NCI-H1417 (cell line): ENCODE results near the gene APH1A.
"Not testable (repeated sequence)": the region's sequence is repeated elsewhere in the genome, so short reads cannot be mapped to it uniquely, and the experiment has no call there.

Experiments used
- DNase-seq, 3 experiments: peaks; one replicate each; lab custom pipeline; 2025; lab: John Stamatoyannopoulos, UW

APH1A gene

GRCh38 chr1:150233359-150234308, 35.2 kb downstream of the APH1A start:
- DNase-seq = peak in 1 of 3 experiments; percentile 32

GRCh38 chr1:150232921-150233320, 35.9 kb downstream of the APH1A start:
- not testable (repeated sequence) for DNase-seq

DNA sequence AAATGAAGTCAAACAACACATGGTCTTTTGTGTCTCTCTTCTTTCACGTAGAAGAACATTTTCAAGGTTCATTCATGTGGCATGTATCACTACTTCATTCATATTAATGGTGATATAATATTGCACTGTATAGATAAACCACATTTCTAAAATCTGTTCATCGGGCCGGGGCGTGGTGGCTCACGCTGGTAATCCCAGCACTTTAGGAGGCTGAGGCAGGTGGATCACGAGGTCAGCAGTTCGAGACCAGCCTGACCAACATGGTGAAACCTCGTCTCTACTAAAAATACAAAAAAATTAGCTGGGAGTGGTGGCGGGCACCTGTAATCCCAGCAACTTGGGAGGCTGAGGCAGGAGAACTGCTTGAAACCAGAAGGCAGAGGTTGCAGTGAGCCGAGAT, 40.6 kb downstream of the APH1A start:
- not testable (repeated sequence) for DNase-seq

- no peak for DNase-seq
Measured at GRCh38 chr1:150227228-150227627, 41.6 kb downstream of the APH1A start.

GRCh38 chr1:150226486-150226885, 42.3 kb downstream of the APH1A start:
- no peak for DNase-seq

GRCh38 chr1:150225546-150225945, 43.3 kb downstream of the APH1A start:
- DNase-seq = no peak

- no peak for DNase-seq
Measured at GRCh38 chr1:150224983-150225382, 43.8 kb downstream of the APH1A start.

DNA sequence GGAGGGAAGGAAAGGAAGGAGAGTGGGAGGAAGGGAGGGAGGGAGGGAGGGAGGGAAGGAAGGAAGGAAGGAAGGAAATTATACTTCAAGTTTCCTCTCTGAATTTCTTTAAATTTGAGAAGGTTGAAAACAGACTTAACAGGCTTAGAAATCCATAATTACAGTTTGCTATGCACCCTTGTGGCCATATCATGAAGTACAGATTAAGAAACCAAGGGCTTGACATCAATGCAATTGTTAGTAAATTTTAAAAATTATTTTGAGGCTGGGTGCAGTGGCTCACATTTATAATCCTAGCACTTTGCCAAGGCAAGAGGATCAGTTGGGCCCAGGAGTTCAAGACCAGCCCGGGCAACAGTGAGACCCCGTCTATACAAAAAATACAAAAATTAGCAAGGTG, 47.3 kb downstream of the APH1A start:
- DNase-seq = peak in 1 of 3 experiments; percentile 18

DNA sequence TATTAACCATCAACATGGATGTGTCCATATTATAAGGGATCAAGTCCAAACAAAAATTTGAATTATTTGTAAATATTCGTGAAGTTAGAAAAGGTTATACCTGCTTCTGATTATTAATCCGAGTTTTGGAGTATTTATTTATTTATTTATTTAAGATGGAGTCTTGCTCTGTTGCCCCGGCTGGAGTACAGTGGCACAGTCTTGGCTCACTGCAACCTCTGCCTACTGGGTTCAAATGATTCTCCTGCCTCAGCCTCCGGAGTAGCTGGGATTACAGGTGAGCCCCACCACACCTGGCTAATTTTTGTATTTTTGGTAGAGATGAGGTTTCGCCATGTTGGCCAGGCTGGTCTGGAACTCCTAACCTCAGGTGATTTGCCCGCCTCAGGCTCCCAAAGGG, 53.0 kb downstream of the APH1A start:
- not testable (repeated sequence) for DNase-seq
